GM12873 (cell line): ENCODE results near the gene FHIT.

Source experiments
- TF ChIP-seq, protein P1 (sequence below): IDR thresholded peaks from 2 replicates; pipeline ENCODE4 v1.5.1; 2012; ENCODE audit warnings: low read depth, mild to moderate bottlenecking, moderate library complexity, low read length, control low read depth; ENCODE audit not compliant: insufficient read depth; ENCODE audit errors: missing control alignments

The FHIT gene

GRCh38 chr3:59949311-59949710 is 1301.9 kb downstream of the FHIT start:
- TF ChIP-seq, protein P1, sequence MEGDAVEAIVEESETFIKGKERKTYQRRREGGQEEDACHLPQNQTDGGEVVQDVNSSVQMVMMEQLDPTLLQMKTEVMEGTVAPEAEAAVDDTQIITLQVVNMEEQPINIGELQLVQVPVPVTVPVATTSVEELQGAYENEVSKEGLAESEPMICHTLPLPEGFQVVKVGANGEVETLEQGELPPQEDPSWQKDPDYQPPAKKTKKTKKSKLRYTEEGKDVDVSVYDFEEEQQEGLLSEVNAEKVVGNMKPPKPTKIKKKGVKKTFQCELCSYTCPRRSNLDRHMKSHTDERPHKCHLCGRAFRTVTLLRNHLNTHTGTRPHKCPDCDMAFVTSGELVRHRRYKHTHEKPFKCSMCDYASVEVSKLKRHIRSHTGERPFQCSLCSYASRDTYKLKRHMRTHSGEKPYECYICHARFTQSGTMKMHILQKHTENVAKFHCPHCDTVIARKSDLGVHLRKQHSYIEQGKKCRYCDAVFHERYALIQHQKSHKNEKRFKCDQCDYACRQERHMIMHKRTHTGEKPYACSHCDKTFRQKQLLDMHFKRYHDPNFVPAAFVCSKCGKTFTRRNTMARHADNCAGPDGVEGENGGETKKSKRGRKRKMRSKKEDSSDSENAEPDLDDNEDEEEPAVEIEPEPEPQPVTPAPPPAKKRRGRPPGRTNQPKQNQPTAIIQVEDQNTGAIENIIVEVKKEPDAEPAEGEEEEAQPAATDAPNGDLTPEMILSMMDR, result no peak

GRCh38 chr3:59946401-59946800 is 1304.9 kb downstream of the FHIT start:
- TF ChIP-seq, protein P1, result no peak

- TF ChIP-seq, protein P1, result no peak
Observed at GRCh38 chr3:59940718-59941117, 1310.5 kb downstream of the FHIT start.

- TF ChIP-seq, protein P1, result no peak
Observed at GRCh38 chr3:59939826-59940426, 1311.3 kb downstream of the FHIT start.

DNA sequence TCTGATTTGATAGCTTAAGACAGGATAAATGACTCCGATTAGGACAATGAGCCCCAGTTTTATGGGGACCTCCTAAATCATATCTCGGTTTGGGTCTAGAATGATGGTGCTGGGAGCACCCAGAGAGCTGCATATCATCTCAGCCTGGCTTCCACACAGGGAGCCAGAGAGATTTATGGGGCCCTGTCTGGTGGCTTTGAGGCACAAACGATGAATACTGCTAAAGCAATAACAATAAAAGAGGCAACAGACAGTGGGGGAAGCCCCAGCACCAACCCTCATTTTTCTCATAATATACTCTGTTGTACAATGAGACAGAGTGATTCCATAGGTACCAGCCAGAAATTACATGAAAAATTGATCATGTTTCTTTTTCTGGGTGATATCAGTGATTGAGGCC is 1312.4 kb downstream of the FHIT start:
- TF ChIP-seq, protein P1, result no peak

DNA sequence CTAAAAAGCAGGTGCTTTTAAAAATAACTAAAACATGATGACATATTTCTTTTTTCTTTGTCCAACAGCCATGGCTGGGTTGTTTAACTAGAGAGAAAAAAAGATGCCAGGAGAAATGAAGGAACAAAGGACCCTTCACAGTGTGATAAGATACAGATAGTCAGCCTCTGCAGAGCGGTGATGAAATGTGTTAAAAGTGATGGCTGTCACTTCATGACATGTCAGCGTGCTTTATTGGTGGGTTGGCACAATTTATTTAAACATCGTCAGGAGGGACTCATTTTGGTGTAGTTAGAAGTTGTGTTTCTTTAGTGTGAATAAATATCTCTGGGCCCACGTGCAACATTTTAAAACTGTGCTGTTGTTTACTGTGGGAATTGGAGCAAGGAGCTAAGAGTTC is 1314.1 kb downstream of the FHIT start:
- TF ChIP-seq, protein P1, result no peak

GRCh38 chr3:59936472-59936871 is 1314.8 kb downstream of the FHIT start:
- TF ChIP-seq, protein P1, result no peak
